ENCODE data around the gene C19orf25.
"Not testable (repeated sequence)": the region's sequence is repeated elsewhere in the genome, so short reads cannot be mapped to it uniquely, and the experiment has no call there.

C19orf25 gene

GRCh38 chr19:1495051-1495798 lies 16.2 kb upstream of the C19orf25 start:
- DNase-seq, result no peak

GRCh38 chr19:1494115-1494815 lies 15.2 kb upstream of the C19orf25 start:
- DNase-seq, result no peak

- no peak for DNase-seq
Measured at GRCh38 chr19:1492474-1493006, 13.5 kb upstream of the C19orf25 start.

- DNase-seq, result no peak
Measured at GRCh38 chr19:1491849-1492170, 12.8 kb upstream of the C19orf25 start.

- DNase-seq, result no peak
Measured at GRCh38 chr19:1491114-1491848, 12.3 kb upstream of the C19orf25 start, which contains the start of gene REEP6. Gene REEP6 (plus strand): TSS chr19:1491181. CDS start chr19:1491270, 89 bp downstream.

- DNase-seq, result peak; percentile 98
Measured at GRCh38 chr19:1490311-1491113, 11.5 kb upstream of the C19orf25 start, which contains the start of gene PCSK4. Gene PCSK4 (minus strand): TSS chr19:1490350. CDS start chr19:1490346, 4 bp downstream.

- DNase-seq, result no peak
Measured at GRCh38 chr19:1489463-1490310, 10.7 kb upstream of the C19orf25 start.

GRCh38 chr19:1488282-1488601 lies 9.2 kb upstream of the C19orf25 start:
- DNase-seq, result no peak

GRCh38 chr19:1487576-1488281 lies 8.7 kb upstream of the C19orf25 start:
- no peak for DNase-seq

GRCh38 chr19:1486720-1487575 lies 7.9 kb upstream of the C19orf25 start:
- no peak for DNase-seq

GRCh38 chr19:1483979-1484428 lies 5.0 kb upstream of the C19orf25 start:
- no peak for DNase-seq

- DNase-seq, result no peak
Measured at GRCh38 chr19:1483131-1483978, 4.3 kb upstream of the C19orf25 start.

- DNase-seq, result no peak
Measured at GRCh38 chr19:1482361-1483130, 3.5 kb upstream of the C19orf25 start.

- no peak for DNase-seq
Measured at GRCh38 chr19:1481893-1482360, 2.9 kb upstream of the C19orf25 start.

- DNase-seq, result no peak
Measured at GRCh38 chr19:1481224-1481892, 2.3 kb upstream of the C19orf25 start.

GRCh38 chr19:1477056-1477455 lies 2.0 kb downstream of the C19orf25 start:
- DNase-seq, result not testable (repeated sequence)

- DNase-seq, result no peak
Measured at GRCh38 chr19:1475751-1476437, 3.1 kb downstream of the C19orf25 start.
